GM21423 (cell line): Measurements from ENCODE around the gene KIF13A.
"Not testable (repeated sequence)": the region's sequence is repeated elsewhere in the genome, so short reads cannot be mapped to it uniquely, and the experiment has no call there.

ENCODE experiments used
- ATAC-seq: cut with Tn5 transposase; IDR thresholded peaks from one replicate; pipeline ENCODE4 v1.9.1; 2021; ENCODE audit warnings: mild to moderate bottlenecking, moderate library complexity; ENCODE audit not compliant: unreplicated experiment

KIF13A gene

DNA sequence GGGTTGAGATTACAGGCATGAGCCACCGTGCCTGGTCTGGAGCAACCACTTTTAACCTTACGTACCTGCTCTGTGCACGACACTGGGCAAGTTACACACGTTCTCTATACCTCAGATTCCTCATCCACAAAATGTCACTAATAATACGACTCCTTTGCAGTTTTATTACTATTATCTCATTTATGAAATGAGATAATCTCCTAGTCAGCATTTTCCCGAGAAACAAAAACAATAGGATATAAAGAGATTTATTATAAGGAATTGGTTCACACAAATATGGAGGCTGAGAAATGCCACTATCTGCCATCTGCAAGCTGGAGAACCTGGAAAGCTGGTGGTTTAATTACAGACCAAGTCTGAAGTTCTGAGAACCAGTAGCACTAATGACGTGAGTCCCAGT is 12.0 kb upstream of the KIF13A start:
- ATAC-seq, result no peak

DNA sequence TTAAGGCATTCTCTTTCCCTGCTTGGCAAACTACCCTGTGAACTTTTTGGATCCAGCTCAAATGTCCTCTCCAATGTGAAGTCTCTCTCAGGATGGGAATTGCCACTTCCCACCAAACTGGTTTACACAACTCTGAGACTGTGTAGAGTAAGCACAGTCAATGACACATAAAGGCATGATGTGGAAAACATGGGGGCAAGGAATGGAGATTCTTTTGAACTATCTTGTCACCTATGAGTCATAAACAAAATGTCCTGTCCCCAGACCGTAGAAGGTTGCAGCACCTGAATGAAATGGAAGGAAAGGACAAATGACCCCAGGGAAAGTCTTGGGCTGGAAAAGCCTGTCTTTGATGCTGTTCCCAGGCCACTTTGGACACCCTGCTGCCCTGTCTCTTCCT is 11.0 kb upstream of the KIF13A start:
- ATAC-seq, result no peak

DNA sequence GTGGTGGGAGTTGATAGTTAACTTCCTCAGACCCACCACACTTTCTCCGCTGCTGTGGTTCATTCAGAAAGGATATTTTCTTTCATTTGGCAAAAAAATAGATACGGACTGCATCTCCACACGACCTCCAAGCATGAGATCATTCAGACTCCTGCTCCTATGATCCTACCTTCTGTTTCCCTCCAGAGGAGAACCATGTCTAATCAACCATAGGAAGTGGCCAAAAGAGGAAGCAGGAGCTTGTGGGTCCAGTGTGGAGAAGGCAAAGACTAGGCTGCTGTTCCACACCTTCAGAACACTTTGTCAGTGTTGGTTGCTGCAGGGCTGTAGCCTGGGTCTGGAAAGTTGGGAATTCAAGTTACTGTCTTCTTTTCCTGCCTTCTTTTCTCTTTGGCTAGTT is 10.6 kb upstream of the KIF13A start:
- ATAC-seq, result no peak

DNA sequence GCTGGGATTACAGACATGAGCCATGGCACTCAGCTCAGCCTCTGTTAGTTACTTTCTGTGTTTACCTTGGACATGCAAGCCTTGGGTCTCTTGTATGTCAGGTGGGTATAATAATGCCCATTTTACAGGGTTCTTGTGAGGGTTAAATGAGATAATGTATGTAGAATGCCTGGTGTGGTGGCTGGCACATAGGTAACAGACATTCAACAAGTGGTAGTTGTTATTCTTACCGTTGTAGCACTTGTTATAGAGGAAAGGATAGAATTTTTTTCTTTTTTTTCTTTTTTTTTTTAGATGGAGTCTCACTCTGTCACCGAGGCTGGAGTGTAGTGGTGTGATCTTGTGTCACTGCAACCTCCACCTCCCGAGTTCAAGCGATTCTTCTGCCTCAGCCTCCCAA is 8.0 kb upstream of the KIF13A start:
- no peak for ATAC-seq

DNA sequence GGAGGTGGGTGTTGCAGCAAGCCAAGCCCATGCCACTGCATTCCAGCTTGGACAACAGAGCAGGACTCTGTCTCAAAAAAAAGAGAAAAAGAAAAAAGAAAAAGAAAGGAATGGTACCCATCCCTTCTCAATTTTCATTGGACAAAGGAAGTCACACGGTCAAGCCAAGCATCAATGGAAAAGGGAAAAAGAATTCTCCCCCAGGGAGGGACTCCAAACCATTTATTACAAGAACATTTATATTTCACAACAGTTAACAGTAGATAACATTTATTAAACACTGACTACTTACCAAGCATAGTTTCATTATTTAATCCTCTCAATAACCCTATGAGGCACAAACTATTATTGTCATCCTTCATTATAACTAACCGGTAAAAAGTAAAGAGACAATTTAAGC is 6.6 kb upstream of the KIF13A start:
- ATAC-seq, result no peak

DNA sequence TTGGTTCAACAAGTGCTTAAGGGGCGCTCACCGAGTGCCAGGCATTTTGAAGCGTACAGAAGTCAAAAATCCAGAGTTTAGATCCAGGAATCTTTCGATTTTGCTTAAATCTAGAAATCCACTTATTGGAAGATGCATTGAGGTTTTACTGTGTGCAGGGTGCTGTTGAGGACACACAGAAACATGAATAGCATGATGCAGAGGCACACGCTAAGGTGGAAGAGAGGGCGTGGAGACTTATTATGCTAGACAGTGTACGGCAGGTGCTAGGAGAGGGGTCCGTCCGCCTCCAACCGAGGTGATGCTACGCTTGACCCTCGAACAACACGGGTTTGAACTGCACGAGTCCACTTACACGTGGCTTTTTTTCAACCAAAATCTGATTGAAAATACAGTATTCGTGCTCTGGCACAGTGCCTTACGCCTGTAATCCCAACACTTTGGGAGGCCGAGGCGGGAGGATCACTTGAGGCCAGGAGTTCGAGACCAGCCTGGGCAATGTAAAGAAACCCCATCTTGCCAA is 1.0 kb upstream of the KIF13A start:
- ATAC-seq, result no peak

DNA sequence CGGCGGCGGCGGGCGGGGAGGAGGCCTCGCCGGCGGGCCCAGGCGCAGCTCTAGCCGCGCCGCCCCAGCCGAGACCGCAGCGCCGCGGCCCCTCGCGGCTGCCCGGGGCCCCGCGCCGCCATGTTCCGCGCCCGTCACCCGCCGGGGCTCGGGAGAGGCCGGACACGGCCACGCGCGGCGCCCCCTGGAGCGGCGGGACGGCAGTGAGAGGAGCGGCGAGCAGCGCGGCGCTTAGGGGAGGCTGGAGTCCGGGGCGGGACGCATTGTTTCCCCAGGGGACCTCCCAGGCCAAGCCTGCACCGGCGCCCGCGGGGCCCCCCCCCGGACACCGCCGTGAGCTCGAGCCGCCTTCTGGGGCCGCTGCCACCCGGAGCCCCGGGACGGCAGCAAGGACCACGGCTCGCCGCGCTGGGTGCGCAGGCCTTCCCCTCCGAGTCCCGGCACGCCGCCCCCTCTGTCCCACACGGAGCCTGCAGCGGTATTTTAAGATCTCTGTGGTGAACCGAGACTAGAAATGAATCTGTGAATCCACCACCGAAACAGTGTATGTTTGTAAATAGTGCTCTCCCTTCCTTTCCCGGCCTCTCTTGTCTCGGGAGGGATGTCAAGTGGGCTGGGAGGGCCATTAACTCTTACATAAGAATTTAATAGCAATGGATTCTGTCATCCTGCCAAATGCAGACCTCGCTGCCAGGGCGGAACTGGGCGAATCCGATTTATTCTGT is 424 bp upstream of the KIF13A start:
- ATAC-seq, result peak; percentile 76

DNA sequence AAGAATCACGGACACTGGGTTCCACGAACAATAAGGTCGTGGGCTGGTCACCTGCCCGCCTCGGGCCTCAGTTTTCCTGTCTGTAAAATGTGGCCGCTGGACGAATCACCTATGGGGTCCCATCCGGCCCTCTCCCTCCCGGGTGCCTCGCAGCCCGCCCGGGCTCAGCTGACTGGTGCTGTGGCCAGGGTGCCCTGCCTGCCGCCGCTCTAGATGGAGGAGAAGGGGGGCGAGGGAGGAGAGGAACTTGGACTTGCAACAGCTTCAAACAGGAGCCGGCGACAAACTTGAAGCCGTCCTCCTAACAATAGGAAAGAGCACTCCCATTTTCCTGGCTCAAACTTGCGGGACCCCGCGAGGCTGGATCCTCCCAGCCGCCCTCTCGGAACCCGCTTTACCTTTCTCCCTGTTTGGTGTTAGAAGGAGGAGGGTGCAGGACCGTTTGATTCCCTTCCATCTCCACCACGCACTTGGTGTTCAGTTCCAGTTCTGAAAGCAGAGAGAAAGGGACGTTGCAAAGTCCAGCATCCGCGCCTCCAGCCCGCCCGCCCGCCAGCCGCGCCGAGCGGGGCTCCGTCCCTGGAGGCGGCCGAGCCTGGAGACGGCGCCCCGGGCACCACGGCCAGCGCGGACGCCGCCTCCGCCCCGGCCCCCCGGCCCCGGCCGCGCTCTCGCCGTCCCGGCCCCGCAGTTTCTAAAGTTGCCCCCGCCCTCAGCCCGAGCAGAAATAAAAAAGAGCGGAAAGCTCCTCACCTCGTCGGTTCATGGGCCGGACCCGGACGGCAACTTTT is 584 bp downstream of the KIF13A start:
- ATAC-seq, result peak; percentile 13

DNA sequence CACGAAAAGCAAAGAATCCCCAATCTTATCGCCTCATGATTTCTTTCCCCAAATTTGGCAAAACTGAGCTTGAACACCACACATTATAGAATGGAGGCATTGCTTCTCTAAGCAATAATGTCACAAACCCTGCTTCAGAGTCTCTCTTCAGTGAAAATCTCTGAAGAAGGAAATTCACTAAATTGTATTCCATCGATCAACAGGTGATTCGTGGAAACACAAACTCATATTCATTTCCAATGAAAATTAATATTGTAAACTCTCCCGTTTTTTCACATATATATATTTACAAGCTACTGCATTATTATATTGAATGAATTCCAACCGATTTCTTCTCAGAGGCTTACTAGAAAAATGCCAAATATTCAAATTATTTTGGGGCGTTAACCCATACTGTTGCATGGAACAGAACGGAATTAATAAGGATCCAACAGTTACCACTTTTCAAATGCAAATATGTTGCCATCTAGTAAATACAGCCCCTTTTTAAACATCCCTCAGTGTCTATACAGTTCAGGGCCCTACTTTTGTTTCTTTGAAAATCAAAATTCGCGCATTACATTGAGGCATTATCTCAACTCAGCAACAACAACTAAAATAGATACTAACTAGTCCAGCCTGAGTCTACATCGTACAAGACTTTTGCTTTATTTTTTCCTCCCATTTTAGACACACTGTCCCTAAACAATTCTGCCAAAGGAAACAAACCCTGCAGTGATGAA is 1.3 kb downstream of the KIF13A start:
- no peak for ATAC-seq

DNA sequence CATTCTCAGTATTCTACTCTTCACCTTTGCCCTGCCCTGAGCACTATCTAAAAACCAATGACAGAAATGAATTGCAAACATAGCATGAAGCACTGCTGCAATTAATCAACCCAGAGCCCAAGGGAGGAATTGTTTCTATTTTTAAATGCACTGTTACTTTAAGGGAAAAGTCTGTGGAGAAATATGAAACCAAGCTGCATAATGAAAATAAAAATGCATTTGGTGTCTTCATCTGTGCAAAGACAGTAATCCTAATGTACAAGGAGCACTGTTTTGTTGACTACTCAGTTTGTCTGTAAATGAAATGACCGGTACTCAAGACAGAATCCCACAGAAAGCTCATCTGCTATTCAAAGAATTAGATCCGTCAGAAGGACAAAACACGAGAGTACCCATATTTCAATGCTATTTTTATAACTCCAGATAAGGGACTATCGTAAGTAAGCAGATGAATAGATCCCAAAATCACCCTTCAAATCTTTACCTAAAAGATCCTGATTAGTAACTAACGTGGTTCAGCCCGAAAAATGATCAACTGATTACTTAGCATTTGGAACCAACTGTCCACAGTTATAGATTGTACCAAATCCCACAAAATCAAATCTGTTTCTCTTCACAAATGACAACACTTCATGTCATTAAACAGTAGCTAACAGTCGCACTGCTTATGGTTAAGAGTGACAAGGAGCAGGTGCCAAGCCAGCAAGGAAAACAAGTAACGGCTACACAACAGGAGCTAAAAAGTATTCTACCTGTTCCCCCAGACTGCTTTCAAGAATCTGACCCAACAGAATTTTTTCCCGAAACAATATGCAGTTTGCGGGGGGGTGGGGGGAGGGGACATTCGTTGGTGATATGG is 2.4 kb downstream of the KIF13A start:
- ATAC-seq, result no peak

DNA sequence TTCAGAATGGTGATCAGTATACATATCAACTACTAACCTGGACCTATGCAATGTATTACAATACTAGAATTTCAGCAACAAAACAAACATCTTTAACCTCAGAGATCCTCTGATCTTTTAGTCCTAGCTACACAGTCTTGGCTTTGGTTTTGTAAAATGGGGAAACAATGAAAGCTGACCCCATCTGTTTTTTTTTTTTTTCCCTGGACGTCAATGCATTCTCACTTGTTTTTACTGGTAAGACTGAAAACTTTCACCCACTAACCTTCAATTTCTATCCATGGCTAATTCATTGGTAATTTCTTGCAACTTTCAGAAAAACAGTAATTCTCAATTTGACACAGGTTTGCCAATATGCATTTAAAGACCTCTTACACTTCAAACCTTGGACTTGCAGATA is 3.0 kb downstream of the KIF13A start:
- no peak for ATAC-seq

DNA sequence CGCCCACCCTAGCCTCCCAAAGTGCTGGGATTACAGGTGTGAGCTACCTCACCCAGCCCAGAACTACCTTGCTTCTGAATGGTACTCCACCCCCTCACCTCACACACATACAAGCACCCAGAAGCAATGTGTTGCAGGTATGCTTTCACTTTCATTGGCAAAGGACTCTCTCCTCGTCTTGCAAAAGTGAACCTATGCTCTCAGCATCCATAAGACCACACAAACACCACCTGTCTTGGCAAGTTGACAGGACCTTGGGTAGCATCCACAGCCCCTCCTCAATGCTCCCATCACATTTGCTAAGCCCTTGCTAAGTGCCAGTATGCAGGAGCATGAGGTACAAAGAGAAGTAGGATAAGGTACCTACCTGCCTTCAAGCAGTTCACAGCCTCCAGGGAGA is 3.7 kb downstream of the KIF13A start:
- ATAC-seq, result no peak

DNA sequence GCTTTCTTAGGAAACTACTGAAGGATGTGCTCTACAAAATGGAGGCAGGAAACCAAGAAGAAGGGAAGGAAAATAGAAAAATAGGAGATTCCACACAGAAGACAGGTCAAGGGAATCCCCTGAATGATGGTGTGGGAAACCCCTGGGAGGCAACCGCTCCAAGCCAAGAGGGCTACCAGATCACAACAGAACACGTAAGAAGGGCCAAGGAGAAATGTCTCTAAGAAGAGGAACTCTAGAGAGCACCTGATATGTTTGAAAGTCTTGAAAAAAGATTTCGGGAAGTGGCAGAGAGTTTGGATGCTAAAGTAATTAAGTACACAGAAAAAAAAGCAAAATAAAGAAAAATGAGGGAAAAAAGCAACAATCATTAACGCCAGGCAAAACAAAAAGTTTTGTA is 7.1 kb downstream of the KIF13A start:
- ATAC-seq, result no peak

DNA sequence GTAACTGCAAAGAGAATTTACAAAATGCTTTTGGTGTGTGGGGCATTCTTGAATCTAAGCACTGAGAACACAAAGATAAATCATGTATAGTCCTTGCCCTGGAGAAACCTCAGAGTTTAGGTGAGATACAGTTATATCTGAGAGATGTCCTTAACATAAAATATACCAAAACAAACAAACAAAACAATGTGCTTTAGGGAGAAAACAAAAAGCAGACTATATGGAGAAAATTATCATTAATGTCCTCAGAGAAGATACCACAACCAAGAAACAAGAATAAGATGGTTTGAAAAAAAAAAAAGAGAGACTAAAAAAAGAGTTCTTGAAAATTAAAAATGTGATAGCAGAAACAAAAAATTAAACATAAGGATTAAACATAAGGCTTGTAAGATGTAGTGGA is 8.0 kb downstream of the KIF13A start:
- no peak for ATAC-seq

DNA sequence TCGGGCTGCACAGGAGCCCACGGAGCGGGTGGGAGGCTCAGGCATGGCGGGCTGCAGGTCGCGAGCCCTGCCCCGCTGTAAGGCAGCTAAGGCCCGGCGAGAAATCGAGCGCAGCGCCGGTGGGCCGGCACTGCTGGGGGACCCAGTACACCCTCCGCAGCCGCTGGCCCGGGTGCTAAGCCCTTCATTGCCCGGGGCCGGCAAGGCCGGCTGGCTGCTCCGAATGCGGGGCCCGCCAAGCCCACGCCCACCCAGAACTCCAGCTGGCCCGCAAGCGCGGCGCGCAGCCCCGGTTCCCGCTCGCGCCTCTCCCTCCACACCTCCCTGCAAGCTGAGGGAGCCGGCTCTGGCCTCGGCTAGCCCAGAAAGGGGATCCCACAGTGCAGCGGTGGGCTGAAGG is 11.2 kb downstream of the KIF13A start:
- not testable (repeated sequence) for ATAC-seq

DNA sequence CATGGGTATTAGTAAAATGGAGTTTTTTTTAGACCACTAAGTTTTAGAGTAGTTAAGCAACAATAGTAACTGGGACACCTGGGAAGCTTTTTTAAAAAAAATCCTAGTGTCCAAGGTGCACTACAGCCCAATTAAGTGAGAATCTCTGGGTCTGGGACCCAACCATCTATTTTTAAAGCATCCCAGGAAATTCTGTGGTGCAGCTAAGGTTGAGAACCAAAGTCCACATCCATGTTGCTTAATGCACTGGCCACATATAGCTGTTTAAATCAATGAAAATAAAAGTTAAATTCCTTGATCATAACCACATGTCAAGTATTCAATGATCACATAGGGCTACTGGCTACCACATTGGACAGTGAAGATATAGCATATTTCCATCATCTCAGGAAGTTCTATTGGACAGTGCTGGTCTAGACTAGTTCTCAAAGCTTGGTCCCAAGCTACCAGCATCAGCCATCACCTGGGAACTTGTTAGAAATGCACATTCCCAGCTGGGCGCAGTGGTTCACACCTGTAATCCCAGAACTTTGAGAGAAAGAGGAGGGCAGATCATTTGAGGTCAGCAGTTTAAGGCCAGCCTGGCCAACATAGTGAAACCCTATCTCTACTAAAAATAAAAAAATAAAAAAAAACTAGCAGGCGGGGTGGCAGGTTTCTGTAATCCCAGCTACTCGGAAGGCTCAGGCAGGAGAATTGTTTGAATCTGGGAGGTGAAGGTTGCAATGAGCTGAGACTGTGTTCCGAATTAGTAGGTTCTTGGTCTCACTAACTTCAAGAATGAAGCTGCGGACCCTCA is 12.7 kb downstream of the KIF13A start:
- no peak for ATAC-seq

DNA sequence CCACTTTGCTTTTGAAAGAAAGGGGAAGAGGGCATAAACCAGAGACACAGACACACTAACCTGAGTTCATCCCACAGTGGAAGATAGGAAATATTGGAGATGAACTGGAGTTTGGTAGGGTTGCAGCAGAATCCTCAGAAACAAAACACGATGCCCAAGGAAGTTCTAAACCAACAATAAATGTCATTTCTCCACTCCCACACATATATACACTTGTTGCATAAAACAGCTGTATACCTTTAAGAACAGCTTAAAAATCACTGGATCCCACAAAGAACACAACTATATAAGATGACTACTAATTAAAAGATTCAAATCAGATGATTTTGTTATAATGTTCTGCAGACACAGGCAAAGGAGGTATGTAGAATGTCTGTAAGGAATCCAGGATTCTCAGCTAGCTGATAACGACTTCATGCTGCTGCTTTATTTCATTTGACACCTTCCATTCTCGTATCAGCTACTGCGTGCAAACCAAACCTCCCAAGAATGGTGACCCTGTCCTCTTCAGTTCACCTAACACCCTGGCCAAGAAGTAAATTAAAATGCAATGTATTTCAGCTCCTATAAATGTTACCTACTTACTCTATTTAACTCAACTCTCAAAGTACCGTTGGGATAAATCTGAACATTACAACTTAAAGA is 14.3 kb downstream of the KIF13A start:
- ATAC-seq, result no peak

DNA sequence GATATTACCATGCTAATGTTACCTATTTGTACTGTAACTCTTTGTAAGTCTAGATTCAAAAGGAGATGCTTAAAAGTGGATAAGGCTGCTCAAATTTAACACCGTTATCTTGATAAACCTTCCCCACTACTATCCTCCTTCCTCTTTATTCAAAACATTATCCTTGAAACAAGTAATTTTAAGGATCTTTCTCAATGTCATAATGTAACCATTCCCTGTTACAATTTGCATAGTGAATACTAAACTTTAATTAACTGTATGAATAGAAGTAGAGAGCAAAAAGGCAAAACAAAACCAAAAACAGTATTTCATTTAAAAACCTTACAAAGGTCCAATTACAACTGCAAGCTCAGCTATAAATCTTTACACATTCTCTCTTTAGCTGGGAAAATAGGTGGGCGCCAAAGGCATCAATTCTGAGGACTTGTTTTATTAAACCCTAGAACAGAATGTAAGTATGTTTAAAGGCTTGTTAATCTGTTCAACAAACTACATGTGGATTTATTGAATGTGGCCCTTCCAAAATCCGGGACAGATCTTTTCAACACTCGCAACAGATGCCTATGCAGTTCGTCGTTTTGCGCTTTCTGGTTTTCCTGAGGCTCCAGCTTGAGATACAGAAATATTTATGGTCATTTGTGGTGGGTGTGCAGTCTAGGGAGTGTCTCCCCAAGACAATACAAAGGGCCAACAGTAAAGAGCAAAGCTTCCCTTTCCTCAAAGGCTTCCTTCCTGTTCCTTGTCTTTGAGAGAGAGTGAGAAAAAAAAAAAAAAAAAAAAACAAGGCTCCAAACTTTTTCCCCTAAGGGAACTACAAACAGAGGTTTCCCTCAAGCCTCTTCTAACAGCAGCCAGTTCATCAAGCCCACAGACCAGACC is 15.1 kb downstream of the KIF13A start:
- ATAC-seq, result no peak
